ENCODE results near the gene YWHAQ. TPM values are rescaled to one million over a fixed set of nuclear protein-coding genes. Genes with fewer than 3 reads are reported as not detected.
"Not testable (repeated sequence)": the region's sequence is repeated elsewhere in the genome, so short reads cannot be mapped to it uniquely, and the experiment has no call there.

YWHAQ gene
- total RNA-seq, 2 experiments from 2014 or later, result 191 to 216 TPM

GRCh38 chr2:9614562-9614961 lies 16.2 kb downstream of the YWHAQ start:
- peaks cover 41% of the 10 kb centered on the region for H3K36me3 Mint-ChIP-seq
- ATAC-seq (ENCODE audit: low read depth) (no peak), DNase-seq (no peak)
- H3K9me3 Mint-ChIP-seq, result no peaks in the 10 kb centered on the region
- POLR2A ChIA-PET, result no interaction called here
- no peak overlapping the region for H3K4me3 Mint-ChIP-seq
- H3K27me3 Mint-ChIP-seq, result no peaks in the 10 kb centered on the region
- H3K4me1 Mint-ChIP-seq, result peaks cover 57% of the 10 kb centered on the region
- H3K27ac Mint-ChIP-seq, result no peak overlapping the region

GRCh38 chr2:9613291-9613690 lies 17.5 kb downstream of the YWHAQ start:
- peaks cover 41% of the 10 kb centered on the region for H3K36me3 Mint-ChIP-seq
- H3K4me1 Mint-ChIP-seq, result peaks cover 53% of the 10 kb centered on the region
- H3K4me3 Mint-ChIP-seq, result no peak overlapping the region
- H3K27me3 Mint-ChIP-seq, result no peaks in the 10 kb centered on the region
- H3K27ac Mint-ChIP-seq, result no peak overlapping the region
- DNase-seq (no peak), ATAC-seq (ENCODE audit: low read depth) (no peak)
- POLR2A ChIA-PET, result no interaction called here
- no peaks in the 10 kb centered on the region for H3K9me3 Mint-ChIP-seq

- Mint-ChIP-seq H3K4me1 (peaks cover 55% of the 10 kb centered on the region), H3K36me3 (peaks cover 38% of the 10 kb centered on the region)
- H3K27ac Mint-ChIP-seq; H3K4me3 Mint-ChIP-seq; ATAC-seq (ENCODE audit: low read depth); DNase-seq; H3K27me3 Mint-ChIP-seq; H3K9me3 Mint-ChIP-seq; POLR2A ChIA-PET: not testable (repeated sequence)
Observed at GRCh38 chr2:9611549-9611912, 19.3 kb downstream of the YWHAQ start.

GRCh38 chr2:9610781-9611548 lies 19.8 kb downstream of the YWHAQ start:
- no peak for ATAC-seq (ENCODE audit: low read depth)
- no peaks in the 10 kb centered on the region for H3K27me3 Mint-ChIP-seq
- H3K27ac Mint-ChIP-seq, result no peak overlapping the region
- peaks cover 2% of the 10 kb centered on the region for H3K9me3 Mint-ChIP-seq
- H3K36me3 Mint-ChIP-seq, result peaks cover 39% of the 10 kb centered on the region
- DNase-seq, result no peak
- H3K4me1 Mint-ChIP-seq, result peaks cover 53% of the 10 kb centered on the region
- no peak overlapping the region for H3K4me3 Mint-ChIP-seq
- POLR2A ChIA-PET, result no interaction called here

- ATAC-seq (ENCODE audit: low read depth); DNase-seq; H3K27me3 Mint-ChIP-seq; H3K9me3 Mint-ChIP-seq: not testable (repeated sequence)
- H3K36me3 Mint-ChIP-seq, result peaks cover 43% of the 10 kb centered on the region
- peaks cover 35% of the 10 kb centered on the region for H3K4me1 Mint-ChIP-seq
- peak overlapping the region; percentile 92 for H3K27ac Mint-ChIP-seq
- H3K4me3 Mint-ChIP-seq, result peak overlapping the region; percentile 84
- POLR2A ChIA-PET, result interaction anchor here (0.7 to 2.6 kb wide), 5 partner anchors 10 to 53 kb away, joined by 3 to 17 read pairs (median 5); partner anchors contain the start of genes ADAM17 and YWHAQ
Observed at GRCh38 chr2:9608491-9608890, 22.3 kb downstream of the YWHAQ start.

GRCh38 chr2:9602412-9602811 lies 28.4 kb downstream of the YWHAQ start:
- POLR2A ChIA-PET, result interaction anchor here (1.0 kb wide), 1 partner anchor 28 kb away, joined by 3 read pairs; the partner anchor contains the start of gene YWHAQ
- Mint-ChIP-seq H3K4me3 (no peak overlapping the region), H3K4me1 (peaks cover 19% of the 10 kb centered on the region), H3K36me3 (peaks cover 69% of the 10 kb centered on the region), H3K9me3 (peaks cover 22% of the 10 kb centered on the region), H3K27ac (no peak overlapping the region), H3K27me3 (no peaks in the 10 kb centered on the region)
- ATAC-seq (ENCODE audit: low read depth) (no peak), DNase-seq (no peak)

- Mint-ChIP-seq H3K27me3 (no peaks in the 10 kb centered on the region), H3K4me1 (peaks cover 25% of the 10 kb centered on the region), H3K4me3 (no peak overlapping the region), H3K36me3 (peaks cover 66% of the 10 kb centered on the region), H3K9me3 (peaks cover 21% of the 10 kb centered on the region), H3K27ac (no peak overlapping the region)
- POLR2A ChIA-PET, result no interaction called here
- DNase-seq, result no peak
- ATAC-seq (ENCODE audit: low read depth), result no peak
Observed at GRCh38 chr2:9601397-9601796, 29.4 kb downstream of the YWHAQ start.

GRCh38 chr2:9599430-9599829 lies 31.4 kb downstream of the YWHAQ start:
- peak overlapping the region; percentile 8 for H3K27ac Mint-ChIP-seq
- no peak for DNase-seq
- no peak for ATAC-seq (ENCODE audit: low read depth)
- peaks cover 33% of the 10 kb centered on the region for H3K4me1 Mint-ChIP-seq
- no peak overlapping the region for H3K4me3 Mint-ChIP-seq
- H3K9me3 Mint-ChIP-seq, result peaks cover 18% of the 10 kb centered on the region
- POLR2A ChIA-PET, result interaction anchor here (1.1 to 1.6 kb wide), 2 partner anchors 31 to 44 kb away, joined by 3 to 4 read pairs; partner anchors contain the start of genes ADAM17 and YWHAQ
- no peaks in the 10 kb centered on the region for H3K27me3 Mint-ChIP-seq
- peaks cover 59% of the 10 kb centered on the region for H3K36me3 Mint-ChIP-seq

- peaks cover 41% of the 10 kb centered on the region for H3K4me1 Mint-ChIP-seq
- H3K36me3 Mint-ChIP-seq, result peaks cover 54% of the 10 kb centered on the region
- H3K27me3 Mint-ChIP-seq, result no peaks in the 10 kb centered on the region
- DNase-seq (no peak), ATAC-seq (ENCODE audit: low read depth) (no peak)
- H3K4me3 Mint-ChIP-seq, result peak overlapping the region; percentile 3
- H3K27ac Mint-ChIP-seq, result peak overlapping the region; percentile 24
- POLR2A ChIA-PET, result interaction anchor here (1.1 kb wide), 1 partner anchor 41 kb away, joined by 4 read pairs; the partner anchor contains the start of gene ADAM17
- peaks cover 17% of the 10 kb centered on the region for H3K9me3 Mint-ChIP-seq
Observed at GRCh38 chr2:9596621-9597311, 34.0 kb downstream of the YWHAQ start.

- H3K4me3 Mint-ChIP-seq, result no peak overlapping the region
- H3K36me3 Mint-ChIP-seq, result peaks cover 55% of the 10 kb centered on the region
- peaks cover 17% of the 10 kb centered on the region for H3K9me3 Mint-ChIP-seq
- H3K27ac Mint-ChIP-seq, result peak overlapping the region; percentile 13
- no peak for DNase-seq
- ATAC-seq (ENCODE audit: low read depth), result no peak
- H3K4me1 Mint-ChIP-seq, result peaks cover 41% of the 10 kb centered on the region
- H3K27me3 Mint-ChIP-seq, result no peaks in the 10 kb centered on the region
- POLR2A ChIA-PET, result interaction anchor here (0.9 kb wide), 1 partner anchor 34 kb away, joined by 3 read pairs; no protein-coding TSS in a partner anchor
Observed at GRCh38 chr2:9595746-9596145, 35.1 kb downstream of the YWHAQ start.

GRCh38 chr2:9595256-9595655 lies 35.5 kb downstream of the YWHAQ start:
- H3K27me3 Mint-ChIP-seq; DNase-seq; ATAC-seq (ENCODE audit: low read depth); H3K4me3 Mint-ChIP-seq: not testable (repeated sequence)
- Mint-ChIP-seq H3K4me1 (peaks cover 40% of the 10 kb centered on the region), H3K27ac (peak overlapping the region; percentile 12), H3K9me3 (peaks cover 17% of the 10 kb centered on the region), H3K36me3 (peaks cover 52% of the 10 kb centered on the region)
- POLR2A ChIA-PET, result interaction anchor here (0.9 kb wide), 1 partner anchor 35 kb away, joined by 3 read pairs; no protein-coding TSS in a partner anchor

GRCh38 chr2:9594366-9595054 lies 36.3 kb downstream of the YWHAQ start:
- Mint-ChIP-seq H3K36me3 (peaks cover 48% of the 10 kb centered on the region), H3K27ac (peak overlapping the region; percentile 39), H3K4me1 (peaks cover 33% of the 10 kb centered on the region), H3K4me3 (peak overlapping the region; percentile 25), H3K27me3 (no peaks in the 10 kb centered on the region), H3K9me3 (peaks cover 11% of the 10 kb centered on the region)
- DNase-seq (no peak), ATAC-seq (ENCODE audit: low read depth) (peak; percentile 62)
- POLR2A ChIA-PET, result interaction anchor here (1.0 kb wide), 1 partner anchor 36 kb away, joined by 4 read pairs; the partner anchor contains the start of gene YWHAQ

GRCh38 chr2:9593925-9594324 lies 36.9 kb downstream of the YWHAQ start:
- Mint-ChIP-seq H3K27me3 (no peaks in the 10 kb centered on the region), H3K9me3 (peaks cover 5% of the 10 kb centered on the region), H3K36me3 (peaks cover 42% of the 10 kb centered on the region), H3K4me1 (peaks cover 32% of the 10 kb centered on the region), H3K27ac (no peak overlapping the region), H3K4me3 (no peak overlapping the region)
- DNase-seq (no peak), ATAC-seq (ENCODE audit: low read depth) (no peak)
- POLR2A ChIA-PET, result interaction anchor here (1.0 kb wide), 1 partner anchor 37 kb away, joined by 4 read pairs; the partner anchor contains the start of gene YWHAQ

Data from activated naive CD8-positive, alpha-beta T cell treated with anti-CD3 and anti-CD28 coated beads, Interleukin-2, amount 10 ng/mL, durations not matched to agents 7 days and 5 days (primary cell).